ENCODE results near the gene MINDY4.

MINDY4 gene

GRCh38 chr7:30880941-30881340 lies 109.7 kb downstream of the MINDY4 start:
- DNase-seq, result no peak

GRCh38 chr7:30881448-30881847 lies 110.2 kb downstream of the MINDY4 start:
- DNase-seq, result no peak

GRCh38 chr7:30884881-30885280 lies 113.7 kb downstream of the MINDY4 start:
- DNase-seq, result no peak

GRCh38 chr7:30886608-30887011 lies 115.4 kb downstream of the MINDY4 start:
- DNase-seq, result no peak

GRCh38 chr7:30887464-30887872 lies 116.3 kb downstream of the MINDY4 start:
- DNase-seq, result no peak

- no peak for DNase-seq
These were observed 117.5 kb downstream of the MINDY4 start for GRCh38 chr7:30888747-30889146.

GRCh38 chr7:30890226-30890625 lies 119.0 kb downstream of the MINDY4 start:
- no peak for DNase-seq

- no peak for DNase-seq
These were observed 122.1 kb downstream of the MINDY4 start for GRCh38 chr7:30893357-30893756.

GRCh38 chr7:30894009-30894408 lies 122.8 kb downstream of the MINDY4 start:
- no peak for DNase-seq

GRCh38 chr7:30894866-30895605 lies 123.8 kb downstream of the MINDY4 start:
- DNase-seq, result no peak

- no peak for DNase-seq
These were observed 124.8 kb downstream of the MINDY4 start for GRCh38 chr7:30896036-30896435.

GRCh38 chr7:30896783-30897637 lies 125.8 kb downstream of the MINDY4 start:
- DNase-seq, result no peak

- DNase-seq, result no peak
These were observed 126.6 kb downstream of the MINDY4 start for GRCh38 chr7:30897770-30898169.

- DNase-seq, result no peak
These were observed 127.2 kb downstream of the MINDY4 start for GRCh38 chr7:30898411-30898810.

- no peak for DNase-seq
These were observed 127.8 kb downstream of the MINDY4 start for GRCh38 chr7:30899066-30899465.

- no peak for DNase-seq
These were observed 128.4 kb downstream of the MINDY4 start for GRCh38 chr7:30899630-30900029.

GRCh38 chr7:30900053-30900452 lies 128.8 kb downstream of the MINDY4 start:
- DNase-seq, result no peak

GRCh38 chr7:30900803-30901362 lies 129.7 kb downstream of the MINDY4 start:
- DNase-seq, result no peak

GRCh38 chr7:30901856-30902255 lies 130.6 kb downstream of the MINDY4 start:
- no peak for DNase-seq

- DNase-seq, result no peak
These were observed 131.2 kb downstream of the MINDY4 start for GRCh38 chr7:30902466-30902865.

GRCh38 chr7:30903146-30903545 lies 131.9 kb downstream of the MINDY4 start:
- DNase-seq, result no peak

GRCh38 chr7:30904561-30904960 lies 133.3 kb downstream of the MINDY4 start:
- no peak for DNase-seq

- DNase-seq, result no peak
These were observed 134.1 kb downstream of the MINDY4 start for GRCh38 chr7:30905078-30906012.

All from activated CD8-positive, alpha-beta memory T cell treated with anti-CD3 and anti-CD28 coated beads for 24 hours (primary cell).